Activated T-helper 1 cell treated with anti-CD3 and anti-CD28 coated beads, Interleukin-2, amount 50 U/mL, for 16 hours (primary cell): Measurements from ENCODE around the gene ABCC2.
"Not testable (repeated sequence)": the region's sequence is repeated elsewhere in the genome, so short reads cannot be mapped to it uniquely, and the experiment has no call there.

Experiments used
- DNase-seq, 2 donors: peaks; one replicate each; pipeline ENCODE4 v3.0.0-alpha.2; 2020; ENCODE audit warnings: low read depth in 1 of 2, low spot score in 1 of 2

The ABCC2 gene

GRCh38 chr10:99782447-99783286 lies at the start of gene ABCC2:
ABCC2 (plus strand) TSS chr10:99782640; CDS start chr10:99782845, 205 bp downstream.
- no peak for DNase-seq

GRCh38 chr10:99733366-99733765 lies 49.1 kb upstream of the ABCC2 start:
- DNase-seq, result no peak

- not testable (repeated sequence) for DNase-seq
Observed at GRCh38 chr10:99734111-99734510, 48.3 kb upstream of the ABCC2 start.

GRCh38 chr10:99740260-99740659 lies 42.2 kb upstream of the ABCC2 start:
- no peak for DNase-seq

GRCh38 chr10:99740933-99741559 lies 41.4 kb upstream of the ABCC2 start:
- DNase-seq, result no peak

GRCh38 chr10:99742254-99742653 lies 40.2 kb upstream of the ABCC2 start:
- DNase-seq, result no peak

GRCh38 chr10:99742701-99743100 lies 39.7 kb upstream of the ABCC2 start:
- no peak for DNase-seq

GRCh38 chr10:99743841-99744240 lies 38.6 kb upstream of the ABCC2 start:
- no peak for DNase-seq

- DNase-seq, result not testable (repeated sequence)
Observed at GRCh38 chr10:99746166-99746565, 36.3 kb upstream of the ABCC2 start.

- no peak for DNase-seq
Observed at GRCh38 chr10:99748823-99749451, 33.5 kb upstream of the ABCC2 start.

GRCh38 chr10:99750641-99751040 lies 31.8 kb upstream of the ABCC2 start:
- DNase-seq, result no peak

- DNase-seq, result no peak
Observed at GRCh38 chr10:99754670-99755069, 27.8 kb upstream of the ABCC2 start.

- no peak for DNase-seq
Observed at GRCh38 chr10:99756159-99756558, 26.3 kb upstream of the ABCC2 start.

GRCh38 chr10:99758211-99758891 lies 24.1 kb upstream of the ABCC2 start:
- DNase-seq, result no peak

- no peak for DNase-seq
Observed at GRCh38 chr10:99760321-99760720, 22.1 kb upstream of the ABCC2 start.

- no peak for DNase-seq
Observed at GRCh38 chr10:99761365-99761764, 21.1 kb upstream of the ABCC2 start.

- DNase-seq, result no peak
Observed at GRCh38 chr10:99765672-99766301, 16.7 kb upstream of the ABCC2 start.

GRCh38 chr10:99766302-99766681 lies 16.1 kb upstream of the ABCC2 start:
- DNase-seq, result no peak

- no peak for DNase-seq
Observed at GRCh38 chr10:99767901-99768300, 14.5 kb upstream of the ABCC2 start.

- no peak for DNase-seq
Observed at GRCh38 chr10:99768556-99768955, 13.9 kb upstream of the ABCC2 start.

- DNase-seq, result no peak
Observed at GRCh38 chr10:99769706-99770105, 12.7 kb upstream of the ABCC2 start.
